ENCODE measurements around the gene MLLT10. TPM values are rescaled to one million over a fixed set of nuclear protein-coding genes. Genes with fewer than 3 reads are reported as not detected.

Gene MLLT10
- total RNA-seq, 1 donor from 2014 or later: 46.8 TPM

- Mint-ChIP-seq H3K27me3 (no peaks in the 10 kb centered on the region), H3K4me1 (ENCODE audit: unreplicated experiment) (peaks cover 19% of the 10 kb centered on the region)
Observed at GRCh38 chr10:21756707-21757106, 222.7 kb downstream of the MLLT10 start.

GRCh38 chr10:21757185-21757901 is 223.3 kb downstream of the MLLT10 start:
- peaks cover 19% of the 10 kb centered on the region for H3K4me1 Mint-ChIP-seq (ENCODE audit: unreplicated experiment)
- TF ChIP-seq CTCF (conservative IDR thresholded peaks at IDR 0.05): no peak
- H3K9me3 Mint-ChIP-seq: no peaks in the 10 kb centered on the region
- H3K4me3 Mint-ChIP-seq: peak overlapping the region; percentile 36
- H3K36me3 Mint-ChIP-seq: peaks cover 11% of the 10 kb centered on the region
- no peak for DNase-seq (ENCODE audit: extremely low spot score, unreplicated experiment)
- no peaks in the 10 kb centered on the region for H3K27me3 Mint-ChIP-seq
- H3K27ac Mint-ChIP-seq: no peak overlapping the region

More at GRCh38 chr10:21756707-21757106, 222.7 kb downstream of the MLLT10 start:
- no peak for TF ChIP-seq CTCF (conservative IDR thresholded peaks at IDR 0.05)
- peaks cover 11% of the 10 kb centered on the region for H3K36me3 Mint-ChIP-seq
- H3K4me3 Mint-ChIP-seq: no peak overlapping the region
- H3K9me3 Mint-ChIP-seq: no peaks in the 10 kb centered on the region
- no peak for DNase-seq (ENCODE audit: extremely low spot score, unreplicated experiment)
- H3K27ac Mint-ChIP-seq: no peak overlapping the region

GRCh38 chr10:21758239-21758638 is 224.2 kb downstream of the MLLT10 start:
- H3K9me3 Mint-ChIP-seq: no peaks in the 10 kb centered on the region
- no peaks in the 10 kb centered on the region for H3K27me3 Mint-ChIP-seq
- TF ChIP-seq CTCF (conservative IDR thresholded peaks at IDR 0.05): no peak
- no peak for DNase-seq (ENCODE audit: extremely low spot score, unreplicated experiment)
- H3K27ac Mint-ChIP-seq: no peak overlapping the region
- H3K4me3 Mint-ChIP-seq: no peak overlapping the region
- H3K36me3 Mint-ChIP-seq: peaks cover 11% of the 10 kb centered on the region
- H3K4me1 Mint-ChIP-seq (ENCODE audit: unreplicated experiment): peaks cover 19% of the 10 kb centered on the region

GRCh38 chr10:21758696-21759095 is 224.7 kb downstream of the MLLT10 start:
- Mint-ChIP-seq H3K27me3 (no peaks in the 10 kb centered on the region), H3K27ac (no peak overlapping the region), H3K36me3 (peaks cover 11% of the 10 kb centered on the region), H3K4me3 (no peak overlapping the region), H3K9me3 (no peaks in the 10 kb centered on the region), H3K4me1 (ENCODE audit: unreplicated experiment) (peaks cover 16% of the 10 kb centered on the region)
- DNase-seq (ENCODE audit: extremely low spot score, unreplicated experiment): no peak
- TF ChIP-seq CTCF (conservative IDR thresholded peaks at IDR 0.05): no peak

GRCh38 chr10:21759232-21759631 is 225.2 kb downstream of the MLLT10 start:
- H3K27me3 Mint-ChIP-seq: no peaks in the 10 kb centered on the region
- no peak for DNase-seq (ENCODE audit: extremely low spot score, unreplicated experiment)

More at GRCh38 chr10:21759232-21759631, 225.2 kb downstream of the MLLT10 start:
- H3K9me3 Mint-ChIP-seq: no peaks in the 10 kb centered on the region
- no peak overlapping the region for H3K27ac Mint-ChIP-seq
- H3K36me3 Mint-ChIP-seq: peaks cover 11% of the 10 kb centered on the region
- H3K4me3 Mint-ChIP-seq: no peak overlapping the region
- no peak for TF ChIP-seq CTCF (conservative IDR thresholded peaks at IDR 0.05)
- H3K4me1 Mint-ChIP-seq (ENCODE audit: unreplicated experiment): peaks cover 15% of the 10 kb centered on the region
